Vagina (tissue), 2 donors: ENCODE data around the gene FBXW5.

Experiments used
- POLR2AphosphoS5 ChIP-seq, 2 donors: sonication (generic); formaldehyde crosslinking; IDR thresholded peaks; one replicate each; pipeline ENCODE4 v1.9.0; 2017; ENCODE audit warnings: antibody characterized with exemption in 2 of 2, mild to moderate bottlenecking in 2 of 2, low read depth in 1 of 2; ENCODE audit not compliant: insufficient read depth in 1 of 2
- TF ChIP-seq, protein P1 (sequence below), 3 experiments: fragments of 450-650 bp in 2 of 3; fragments of 200-600 bp in 1 of 3; sonication (generic) in 1 of 3; IDR thresholded peaks; one replicate each; pipeline ENCODE4 v1.5.1; 2017 to 2019; ENCODE audit warnings: antibody characterized with exemption in 3 of 3, mild to moderate bottlenecking in 2 of 3, moderate library complexity in 2 of 3

DNA sequence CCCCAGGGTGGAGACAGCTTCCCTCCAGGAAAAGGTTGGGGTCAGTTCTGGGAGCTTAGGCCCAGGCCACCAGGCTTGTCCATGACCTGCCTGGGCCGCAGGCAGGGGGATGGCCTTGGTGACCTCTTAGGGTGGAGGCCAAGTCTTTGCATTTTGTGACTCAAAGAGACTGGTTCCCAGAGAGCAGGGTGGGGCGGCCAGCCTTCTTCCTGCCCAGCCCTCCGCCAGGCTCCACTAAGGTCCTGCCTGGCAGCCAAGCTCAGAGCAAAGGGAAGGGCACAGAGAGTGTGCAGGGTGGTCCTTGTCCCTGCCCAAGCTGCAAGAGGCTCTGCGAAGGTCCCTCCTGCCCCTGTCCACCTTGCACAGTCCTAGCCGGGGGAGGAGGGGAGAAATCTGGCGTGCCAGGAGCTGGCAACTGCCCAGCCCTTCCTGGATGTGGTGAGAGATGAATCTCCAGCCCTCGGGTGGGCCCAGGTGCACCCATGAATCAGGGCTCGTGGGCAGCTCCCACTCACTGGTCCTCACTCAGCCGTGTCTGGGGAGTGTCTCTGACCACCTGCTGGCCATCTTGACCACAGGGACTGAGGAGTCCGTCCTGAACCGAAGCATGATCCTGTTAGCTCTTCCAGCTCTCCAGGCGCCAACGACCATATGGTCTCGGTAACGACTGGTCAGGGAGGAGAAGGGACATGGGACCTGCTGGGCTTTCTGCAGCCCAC is 30.4 kb upstream of the FBXW5 start:
- TF ChIP-seq, protein P1, sequence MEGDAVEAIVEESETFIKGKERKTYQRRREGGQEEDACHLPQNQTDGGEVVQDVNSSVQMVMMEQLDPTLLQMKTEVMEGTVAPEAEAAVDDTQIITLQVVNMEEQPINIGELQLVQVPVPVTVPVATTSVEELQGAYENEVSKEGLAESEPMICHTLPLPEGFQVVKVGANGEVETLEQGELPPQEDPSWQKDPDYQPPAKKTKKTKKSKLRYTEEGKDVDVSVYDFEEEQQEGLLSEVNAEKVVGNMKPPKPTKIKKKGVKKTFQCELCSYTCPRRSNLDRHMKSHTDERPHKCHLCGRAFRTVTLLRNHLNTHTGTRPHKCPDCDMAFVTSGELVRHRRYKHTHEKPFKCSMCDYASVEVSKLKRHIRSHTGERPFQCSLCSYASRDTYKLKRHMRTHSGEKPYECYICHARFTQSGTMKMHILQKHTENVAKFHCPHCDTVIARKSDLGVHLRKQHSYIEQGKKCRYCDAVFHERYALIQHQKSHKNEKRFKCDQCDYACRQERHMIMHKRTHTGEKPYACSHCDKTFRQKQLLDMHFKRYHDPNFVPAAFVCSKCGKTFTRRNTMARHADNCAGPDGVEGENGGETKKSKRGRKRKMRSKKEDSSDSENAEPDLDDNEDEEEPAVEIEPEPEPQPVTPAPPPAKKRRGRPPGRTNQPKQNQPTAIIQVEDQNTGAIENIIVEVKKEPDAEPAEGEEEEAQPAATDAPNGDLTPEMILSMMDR (IDR thresholded peaks at IDR 0.05): no peak
- TF ChIP-seq POLR2AphosphoS5 (IDR thresholded peaks at IDR 0.05; ENCODE audit: insufficient read depth in 1 of 2, low read depth in 1 of 2): peak in 1 of 2 donors; percentile 16
